ENCODE results near the gene MX2.
A peak's percentile ranks its signal among the peaks of the same experiment; 100 is the strongest.
"Not testable (repeated sequence)": the region's sequence is repeated elsewhere in the genome, so short reads cannot be mapped to it uniquely, and the experiment has no call there.

The MX2 gene

GRCh38 chr21:41387824-41388223 lies 26.0 kb downstream of the MX2 start:
- DNase-seq: no peak

- DNase-seq: no peak
These were observed 26.4 kb downstream of the MX2 start for GRCh38 chr21:41388259-41388658.

- DNase-seq: peak; percentile 28
These were observed 28.3 kb downstream of the MX2 start for GRCh38 chr21:41390043-41390639.

GRCh38 chr21:41393876-41394465 lies 32.1 kb downstream of the MX2 start:
- DNase-seq: no peak

- peak; percentile 83 for DNase-seq
These were observed 34.8 kb downstream of the MX2 start for GRCh38 chr21:41396558-41397075.

GRCh38 chr21:41397471-41397891 lies 35.7 kb downstream of the MX2 start:
- no peak for DNase-seq

GRCh38 chr21:41398251-41398650 lies 36.4 kb downstream of the MX2 start:
- no peak for DNase-seq

GRCh38 chr21:41398831-41399230 lies 37.0 kb downstream of the MX2 start:
- no peak for DNase-seq

- no peak for DNase-seq
These were observed 37.5 kb downstream of the MX2 start for GRCh38 chr21:41399246-41399800.

GRCh38 chr21:41402231-41402630 lies 40.4 kb downstream of the MX2 start:
- peak; percentile 41 for DNase-seq

GRCh38 chr21:41402796-41403195 lies 41.0 kb downstream of the MX2 start:
- no peak for DNase-seq

- DNase-seq: no peak
These were observed 41.5 kb downstream of the MX2 start for GRCh38 chr21:41403331-41403730.

- DNase-seq: no peak
These were observed 42.1 kb downstream of the MX2 start for GRCh38 chr21:41403966-41404365.

GRCh38 chr21:41405321-41405720 lies 43.5 kb downstream of the MX2 start:
- peak; percentile 15 for DNase-seq

GRCh38 chr21:41406340-41406739 lies 44.5 kb downstream of the MX2 start:
- no peak for DNase-seq

GRCh38 chr21:41407541-41408460 lies 46.0 kb downstream of the MX2 start:
- DNase-seq: no peak

GRCh38 chr21:41410361-41410760 lies 48.5 kb downstream of the MX2 start:
- no peak for DNase-seq

GRCh38 chr21:41410767-41411448 lies 49.1 kb downstream of the MX2 start:
- no peak for DNase-seq

GRCh38 chr21:41411449-41412089 lies 49.7 kb downstream of the MX2 start:
- no peak for DNase-seq

- not testable (repeated sequence) for DNase-seq
These were observed 55.7 kb downstream of the MX2 start for GRCh38 chr21:41417505-41417904.

GRCh38 chr21:41418393-41418792 lies 56.6 kb downstream of the MX2 start:
- no peak for DNase-seq

All from islet precursor cell (in vitro differentiated cells).